CD4-positive, alpha-beta T cell treated with Interleukin-17A for 1 hour (primary cell): ENCODE results near the gene BTBD9.

Source experiments
- DNase-seq: peaks from one replicate; pipeline ENCODE4 v3.0.0-alpha.2; 2020

Gene BTBD9

GRCh38 chr6:38273325-38273724 is 366.4 kb downstream of the BTBD9 start:
- no peak for DNase-seq

- DNase-seq, result no peak
Observed at GRCh38 chr6:38272222-38272621, 367.5 kb downstream of the BTBD9 start.

DNA sequence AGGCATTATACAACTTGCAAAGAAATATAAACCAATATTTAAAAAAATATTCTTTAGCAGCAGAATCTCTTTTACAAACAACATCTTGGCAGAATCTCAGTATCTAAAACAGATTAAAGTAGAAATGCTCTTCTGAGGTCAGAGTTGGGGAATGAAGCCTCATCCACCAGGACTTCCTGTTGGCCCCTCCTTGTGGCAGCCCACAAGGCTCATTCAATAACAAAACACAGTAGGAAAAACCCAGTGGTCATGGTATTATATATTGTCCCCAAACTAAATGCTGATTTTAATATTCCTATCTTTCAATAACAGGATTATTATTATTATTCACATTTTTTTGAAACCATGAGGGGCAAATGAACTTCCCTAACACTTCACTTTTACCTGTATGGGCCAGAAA is 368.6 kb downstream of the BTBD9 start:
- DNase-seq, result no peak

- DNase-seq, result no peak
Observed at GRCh38 chr6:38270367-38270766, 369.4 kb downstream of the BTBD9 start.

DNA sequence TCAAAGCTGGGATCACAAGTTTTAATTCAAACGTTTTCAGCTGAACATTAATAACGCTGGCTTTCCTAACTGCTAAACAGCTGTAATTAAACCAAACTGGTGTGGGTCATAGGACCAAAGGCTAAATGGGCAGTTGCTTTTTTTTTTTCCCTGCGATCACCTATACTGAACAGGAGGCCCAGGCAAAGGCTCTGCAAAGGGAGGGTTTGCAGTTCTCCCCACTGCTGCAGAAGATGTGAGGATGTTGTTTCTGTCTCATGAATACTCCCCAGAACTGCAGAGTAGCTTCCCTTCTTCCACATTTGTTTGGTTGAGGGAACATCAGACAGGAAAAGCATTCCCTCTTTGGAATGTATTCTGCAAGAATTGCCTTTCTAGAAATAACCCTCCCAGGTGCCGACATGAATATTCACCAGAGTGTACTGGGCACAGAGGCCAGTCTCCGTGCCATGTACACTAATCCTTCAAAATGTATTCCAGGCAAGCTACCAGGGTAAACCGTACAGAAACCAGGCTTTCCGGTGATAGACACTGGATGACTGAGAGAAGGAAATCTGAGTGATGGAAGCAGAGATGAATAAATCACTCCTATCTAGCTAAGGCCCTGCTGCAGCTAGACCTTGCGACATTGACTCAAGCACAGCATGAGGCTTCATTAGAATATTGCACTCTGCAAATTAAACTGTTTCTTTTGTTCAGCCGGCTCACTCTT is 370.1 kb downstream of the BTBD9 start:
- no peak for DNase-seq

- DNase-seq, result no peak
Observed at GRCh38 chr6:38268342-38268741, 371.4 kb downstream of the BTBD9 start.

DNA sequence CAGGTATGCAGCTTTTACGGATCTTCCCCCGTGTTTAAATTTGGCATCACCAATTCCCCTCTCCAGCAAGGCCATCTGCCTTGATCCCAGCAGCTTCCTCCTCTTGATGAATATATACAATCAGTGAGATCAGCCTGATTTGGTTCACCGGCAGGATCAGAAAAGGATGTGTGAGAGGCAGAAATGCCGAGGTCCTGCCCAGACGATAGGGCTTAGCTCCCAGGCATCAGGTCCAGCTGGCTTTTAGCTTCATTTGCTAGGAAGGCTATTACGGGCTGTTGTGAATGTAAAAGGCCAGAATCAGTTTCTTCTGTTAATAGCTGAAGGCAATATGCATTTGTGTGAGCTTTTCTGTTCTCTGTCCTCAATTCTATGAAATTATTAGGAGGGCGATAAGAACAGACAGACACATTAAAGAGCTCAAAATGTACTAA is 372.8 kb downstream of the BTBD9 start:
- DNase-seq, result no peak

DNA sequence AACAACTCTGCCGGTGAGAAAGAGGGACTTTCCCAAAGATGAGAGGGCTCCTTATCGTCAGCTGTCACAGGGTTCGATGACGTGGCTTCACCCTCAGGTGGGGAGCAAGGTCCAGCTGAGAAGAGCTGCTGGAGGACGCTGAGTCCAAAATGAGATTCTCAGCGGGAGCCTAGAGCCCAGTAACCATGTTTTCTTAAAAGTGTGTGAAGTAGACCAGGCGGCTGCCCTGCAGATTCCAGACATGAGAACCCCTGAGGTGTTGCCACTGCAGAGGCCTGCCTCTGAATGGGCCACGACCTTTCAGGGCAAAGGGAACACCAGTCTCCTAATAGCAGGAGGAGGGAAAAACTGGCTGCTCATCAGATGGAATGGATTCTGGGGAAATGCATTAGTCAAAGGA is 375.1 kb downstream of the BTBD9 start:
- no peak for DNase-seq

DNA sequence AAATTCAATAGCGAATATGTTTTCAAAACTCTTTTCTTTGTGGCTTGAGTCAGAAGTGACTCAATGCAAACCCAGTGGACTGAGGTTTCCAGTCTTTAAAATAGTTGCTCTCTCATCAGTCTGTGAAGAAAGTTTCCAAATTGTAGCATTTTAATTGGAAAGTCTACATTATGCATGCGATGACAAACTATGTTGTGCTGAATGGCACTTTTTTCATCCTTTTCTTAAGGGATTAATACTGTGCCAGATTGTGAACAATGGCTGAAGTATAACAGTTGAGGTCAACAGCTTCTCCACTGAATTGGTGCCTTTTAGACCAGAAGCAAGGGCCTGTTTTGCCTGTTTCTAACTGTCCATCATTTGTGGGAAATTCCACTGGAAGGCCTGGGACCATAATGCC is 377.1 kb downstream of the BTBD9 start:
- DNase-seq, result no peak

DNA sequence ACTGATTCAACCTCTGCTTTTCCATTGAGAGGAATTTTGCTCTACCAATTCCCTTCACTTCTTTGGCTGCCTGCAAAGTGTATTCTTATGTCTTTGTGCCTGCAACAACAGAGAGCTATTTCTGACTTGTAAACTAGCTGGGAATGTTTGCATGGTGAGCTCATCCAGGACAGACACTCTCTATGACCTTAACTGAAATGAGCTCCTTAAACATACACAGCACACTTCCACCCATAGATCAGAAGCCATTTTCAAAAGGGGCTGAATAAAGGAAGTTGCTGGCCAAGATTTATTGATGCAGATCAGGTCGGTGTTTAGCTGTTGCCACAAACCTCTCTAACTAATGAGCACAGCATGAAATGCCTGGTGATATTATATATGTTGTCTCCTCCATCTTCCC is 377.7 kb downstream of the BTBD9 start:
- DNase-seq, result no peak

DNA sequence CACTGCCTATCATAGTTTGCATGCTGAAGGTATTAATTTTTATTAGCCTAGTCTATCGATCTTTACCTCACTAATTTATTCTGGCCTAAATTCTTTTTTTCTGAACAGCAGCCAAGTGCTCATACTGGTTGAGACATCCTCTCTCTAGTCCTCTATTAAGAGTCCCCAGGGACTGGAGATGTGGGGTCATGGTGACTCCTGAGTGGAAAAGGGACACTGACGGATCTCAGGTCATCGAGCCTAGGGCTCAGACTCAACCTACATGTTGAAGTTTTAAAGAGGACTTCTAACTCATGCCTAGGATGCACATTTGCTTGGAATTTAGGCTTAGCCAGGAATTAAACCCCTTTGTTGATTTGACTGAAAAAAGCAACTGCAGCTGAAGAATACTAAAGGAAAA is 378.1 kb downstream of the BTBD9 start:
- no peak for DNase-seq

- DNase-seq, result no peak
Observed at GRCh38 chr6:38259736-38260135, 380.0 kb downstream of the BTBD9 start.

DNA sequence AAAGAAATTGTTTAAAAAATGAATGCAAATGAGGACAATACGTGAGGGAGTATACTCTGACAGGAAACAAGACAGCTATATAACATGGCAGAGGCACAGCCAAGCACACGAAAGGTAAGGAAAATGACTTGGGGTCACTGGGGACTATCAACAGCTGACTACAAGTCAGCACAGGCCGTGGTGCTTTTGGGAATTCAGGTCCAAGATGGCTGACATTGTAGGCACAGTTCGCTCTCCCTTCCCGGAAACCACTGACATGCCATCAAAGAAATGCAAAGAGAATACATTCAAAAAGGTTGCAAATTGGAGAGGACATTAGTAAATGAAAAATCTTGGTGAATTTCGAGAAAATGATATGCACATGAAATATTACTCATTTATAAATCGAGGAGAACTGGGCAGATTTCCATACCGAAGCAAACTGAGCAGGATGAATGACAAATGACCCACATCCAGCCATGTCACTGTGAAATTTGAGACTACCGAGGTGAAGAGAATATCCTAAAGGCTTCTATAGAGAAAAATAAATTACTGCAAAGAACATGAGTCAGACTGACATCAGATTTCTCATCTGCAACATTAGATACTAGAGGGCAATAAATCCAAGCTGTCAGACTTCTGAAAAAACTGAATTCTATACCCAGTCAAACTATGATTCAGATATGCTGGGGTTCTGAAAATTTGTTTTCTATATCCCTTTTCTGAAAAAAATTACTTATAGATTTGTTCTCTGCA is 391.1 kb downstream of the BTBD9 start:
- no peak for DNase-seq

- DNase-seq, result no peak
Observed at GRCh38 chr6:38245295-38245694, 394.4 kb downstream of the BTBD9 start.

- no peak for DNase-seq
Observed at GRCh38 chr6:38244869-38245268, 394.9 kb downstream of the BTBD9 start.

DNA sequence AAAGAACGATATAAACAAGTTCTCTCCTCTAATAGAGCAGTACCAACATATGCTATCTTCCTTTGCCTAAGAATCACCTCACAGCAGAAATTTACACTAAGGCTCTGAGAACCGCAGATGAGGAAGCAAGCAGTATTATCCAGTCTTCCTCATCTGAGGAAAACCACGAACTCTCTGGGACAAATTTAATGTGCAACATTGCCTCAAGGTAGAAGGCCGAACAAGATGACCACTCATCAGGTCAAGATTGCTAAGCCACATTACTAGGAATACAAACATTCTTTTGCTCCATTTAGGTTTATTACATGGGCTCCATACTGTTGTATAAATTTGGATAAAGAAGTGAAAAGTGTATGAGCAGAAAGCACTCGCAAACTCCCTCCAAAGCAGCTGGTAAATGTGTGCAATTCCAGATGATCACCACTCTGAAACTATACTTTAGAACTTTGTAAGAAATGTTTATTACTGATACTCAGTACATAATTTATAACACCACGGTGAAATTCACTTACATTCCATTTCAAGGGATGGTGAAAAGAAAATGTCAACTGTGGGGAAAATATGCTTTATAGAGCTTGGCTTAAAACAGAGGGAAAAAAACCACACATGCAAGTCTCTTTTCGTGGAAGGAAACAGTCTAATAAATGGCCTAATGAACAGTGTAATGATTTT is 398.4 kb downstream of the BTBD9 start:
- no peak for DNase-seq

GRCh38 chr6:38239719-38240451 is 399.8 kb downstream of the BTBD9 start:
- no peak for DNase-seq

DNA sequence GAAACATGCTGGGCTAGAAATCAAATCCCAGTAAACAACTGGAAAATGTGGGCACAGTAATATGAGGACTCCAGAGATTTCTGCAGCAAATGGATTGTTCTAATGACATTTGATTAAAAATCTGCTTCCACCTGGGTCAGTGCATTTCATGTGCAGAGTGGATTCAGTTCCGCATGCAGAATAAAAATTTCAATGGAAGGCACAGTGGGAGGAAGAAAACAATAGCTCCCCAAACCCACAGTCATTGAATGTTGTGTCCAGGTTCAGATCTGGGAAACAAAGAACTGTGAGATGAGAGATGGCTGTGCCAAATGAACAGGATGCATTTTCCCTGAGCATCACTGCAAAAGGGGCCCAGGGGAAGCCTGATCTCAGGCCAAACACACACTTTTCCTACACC is 403.1 kb downstream of the BTBD9 start:
- no peak for DNase-seq

DNA sequence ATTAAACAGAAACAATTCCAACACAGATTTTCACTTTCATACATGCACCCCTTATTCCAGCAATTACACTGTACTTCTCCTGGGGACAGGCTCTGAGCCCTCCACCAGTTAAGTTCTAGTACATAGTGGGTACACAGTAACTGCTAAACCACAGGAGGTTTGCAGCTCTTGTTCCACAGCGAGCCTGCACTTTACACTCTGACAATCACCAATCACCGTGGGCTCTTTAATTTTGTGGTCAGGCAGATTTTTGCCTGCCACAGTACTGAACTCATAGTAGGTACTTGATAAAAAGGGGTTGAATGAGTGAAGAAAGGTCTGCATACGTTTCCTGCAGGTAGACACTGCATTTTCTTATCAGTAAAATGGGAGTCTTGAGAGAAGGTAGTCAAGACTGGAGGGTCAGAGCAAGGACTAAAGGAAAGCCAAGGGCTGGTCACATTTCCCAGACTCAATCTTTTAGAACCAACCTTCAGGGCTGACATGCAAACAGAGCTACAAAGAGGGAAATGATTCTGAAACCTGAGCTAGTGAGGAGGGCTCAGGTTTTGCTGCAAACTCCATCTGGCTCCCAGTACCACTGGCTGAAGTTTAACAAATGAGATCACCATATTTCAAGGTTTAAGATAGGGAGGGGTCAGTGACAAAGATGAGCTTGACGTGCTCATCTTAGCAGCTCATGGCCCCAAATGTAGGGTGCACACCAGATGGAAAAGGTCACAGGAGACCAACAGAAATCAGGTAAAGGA is 404.6 kb downstream of the BTBD9 start:
- DNase-seq, result no peak

- no peak for DNase-seq
Observed at GRCh38 chr6:38234141-38234540, 405.6 kb downstream of the BTBD9 start.

DNA sequence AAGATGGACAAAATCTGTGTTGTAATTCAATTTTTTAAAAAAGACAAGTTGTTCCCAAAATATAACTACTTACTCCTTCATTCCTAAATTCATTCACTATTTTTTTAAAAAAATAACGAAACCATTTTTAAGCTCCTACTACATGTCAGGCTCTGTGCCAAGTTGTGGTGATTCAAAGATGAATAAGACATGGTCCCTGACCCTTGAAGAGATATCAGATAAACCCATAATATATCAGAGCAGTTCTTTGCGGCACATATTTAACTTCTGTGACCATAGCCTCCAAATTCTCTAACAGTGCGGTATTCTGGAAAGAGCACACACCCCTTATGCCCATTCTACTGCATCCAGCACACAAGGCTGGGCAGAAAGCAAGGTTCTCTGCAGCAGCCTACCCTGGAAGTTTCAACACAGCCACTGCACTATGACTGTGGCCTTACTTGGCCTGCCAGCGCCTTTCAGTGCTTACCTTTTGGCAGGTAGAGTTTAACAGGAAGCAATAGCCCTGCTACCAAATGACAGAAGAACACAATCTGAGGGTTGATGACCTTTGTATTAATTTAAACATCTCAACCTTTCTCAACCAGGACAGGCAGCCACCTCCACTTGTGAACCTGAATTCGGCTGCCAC is 406.5 kb downstream of the BTBD9 start:
- no peak for DNase-seq

GRCh38 chr6:38225766-38226165 is 414.0 kb downstream of the BTBD9 start:
- DNase-seq, result no peak
